ENCODE results near the gene LRRK2.

DNA sequence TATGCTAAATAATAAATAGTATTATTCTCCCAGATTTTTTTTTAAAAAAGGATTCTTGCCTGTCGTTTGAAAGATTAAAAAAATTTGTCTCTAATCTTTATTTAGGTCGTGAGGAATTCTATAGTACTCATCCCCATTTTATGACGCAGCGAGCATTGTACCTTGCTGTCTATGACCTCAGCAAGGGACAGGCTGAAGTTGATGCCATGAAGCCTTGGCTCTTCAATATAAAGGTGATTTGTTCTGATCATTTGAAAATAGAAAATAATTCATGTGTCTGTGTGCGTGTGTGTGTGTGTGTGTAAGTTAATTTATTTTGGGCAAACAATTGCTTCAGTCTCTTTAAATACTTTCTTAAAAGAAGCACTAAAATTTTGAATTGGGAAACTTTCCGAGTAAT lies 84.2 kb downstream of the LRRK2 start:
- TF ChIP-seq, protein P1, sequence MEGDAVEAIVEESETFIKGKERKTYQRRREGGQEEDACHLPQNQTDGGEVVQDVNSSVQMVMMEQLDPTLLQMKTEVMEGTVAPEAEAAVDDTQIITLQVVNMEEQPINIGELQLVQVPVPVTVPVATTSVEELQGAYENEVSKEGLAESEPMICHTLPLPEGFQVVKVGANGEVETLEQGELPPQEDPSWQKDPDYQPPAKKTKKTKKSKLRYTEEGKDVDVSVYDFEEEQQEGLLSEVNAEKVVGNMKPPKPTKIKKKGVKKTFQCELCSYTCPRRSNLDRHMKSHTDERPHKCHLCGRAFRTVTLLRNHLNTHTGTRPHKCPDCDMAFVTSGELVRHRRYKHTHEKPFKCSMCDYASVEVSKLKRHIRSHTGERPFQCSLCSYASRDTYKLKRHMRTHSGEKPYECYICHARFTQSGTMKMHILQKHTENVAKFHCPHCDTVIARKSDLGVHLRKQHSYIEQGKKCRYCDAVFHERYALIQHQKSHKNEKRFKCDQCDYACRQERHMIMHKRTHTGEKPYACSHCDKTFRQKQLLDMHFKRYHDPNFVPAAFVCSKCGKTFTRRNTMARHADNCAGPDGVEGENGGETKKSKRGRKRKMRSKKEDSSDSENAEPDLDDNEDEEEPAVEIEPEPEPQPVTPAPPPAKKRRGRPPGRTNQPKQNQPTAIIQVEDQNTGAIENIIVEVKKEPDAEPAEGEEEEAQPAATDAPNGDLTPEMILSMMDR (IDR thresholded peaks at IDR 0.05; ENCODE audit: low read length) = no peak
- TF ChIP-seq EZH2 (optimal IDR thresholded peaks at IDR 0.05; ENCODE audit: low read depth, low read length) (no peak), EZH2phosphoT487 (IDR thresholded peaks at IDR 0.05; ENCODE audit: low read length) (no peak)

Measured in MM.1S (cell line).